HepG2 (cell line): ENCODE results near the gene ADGRG6. TPM values are rescaled to one million over a fixed set of nuclear protein-coding genes. Genes with fewer than 3 reads are reported as not detected.

Experiments
- CCAR2 ChIP-seq: fragments of 200-400 bp; formaldehyde crosslinking; optimal IDR thresholded peaks from 2 replicates; pipeline ENCODE3; 2018; ENCODE audit warnings: low read depth, mild to moderate bottlenecking, low read length, moderate library complexity
- DRAP1 ChIP-seq: IDR thresholded peaks from 2 replicates; pipeline ENCODE4 v1.6.1; 2016; ENCODE audit warnings: missing genetic modification reagents, missing compliant biosample characterization
- FOXO4 ChIP-seq: sonication (generic); formaldehyde crosslinking; conservative IDR thresholded peaks from 2 replicates; pipeline ENCODE4 v1.8.1; 2023; ENCODE audit warnings: missing genetic modification reagents
- HNRNPUL1 ChIP-seq: fragments of 200-400 bp; formaldehyde crosslinking; IDR thresholded peaks from 2 replicates; pipeline ENCODE4 v1.6.1; 2017; ENCODE audit warnings: low read depth, mild to moderate bottlenecking, low read length, moderate library complexity
- NFATC3 ChIP-seq: sonication (generic); formaldehyde crosslinking; IDR thresholded peaks from 2 replicates; pipeline ENCODE4 v1.5.1; 2020; ENCODE audit warnings: mild to moderate bottlenecking, missing genetic modification reagents
- PBX2 ChIP-seq: IDR thresholded peaks from 2 replicates; pipeline ENCODE4 v1.6.1; 2016; ENCODE audit warnings: control low read depth
- RBM22 ChIP-seq: fragments of 200-400 bp; formaldehyde crosslinking; optimal IDR thresholded peaks from 2 replicates; pipeline ENCODE3; 2017; ENCODE audit warnings: mild to moderate bottlenecking, low read length, moderate library complexity
- SALL1 ChIP-seq: sonication (generic); formaldehyde crosslinking; IDR thresholded peaks from 2 replicates; pipeline ENCODE4 v1.8.0; 2022; ENCODE audit warnings: mild to moderate bottlenecking, missing genetic modification reagents
- SNAPC4 ChIP-seq: sonication (generic); formaldehyde crosslinking; IDR thresholded peaks from 2 replicates; pipeline ENCODE4 v1.4.0; 2020; ENCODE audit warnings: mild to moderate bottlenecking, missing genetic modification reagents
- TAF1 ChIP-seq: sonication (generic); formaldehyde crosslinking; IDR thresholded peaks from 2 replicates; pipeline ENCODE4 v1.4.0; 2020; ENCODE audit warnings: missing genetic modification reagents
- ZBTB33 ChIP-seq: sonication (generic); formaldehyde crosslinking; IDR thresholded peaks from 2 replicates; pipeline ENCODE4 v1.4.0; 2020; ENCODE audit warnings: missing genetic modification reagents
- ZBTB49 ChIP-seq: sonication (generic); formaldehyde crosslinking; IDR thresholded peaks from 2 replicates; pipeline ENCODE4 v1.4.0; 2020; ENCODE audit warnings: missing genetic modification reagents, borderline replicate concordance
- ZNF326 ChIP-seq: sonication (generic); formaldehyde crosslinking; IDR thresholded peaks from 2 replicates; pipeline ENCODE4 v1.4.0; 2020; ENCODE audit warnings: missing genetic modification reagents, borderline replicate concordance
- ZNF616 ChIP-seq: sonication (generic); formaldehyde crosslinking; IDR thresholded peaks from 2 replicates; pipeline ENCODE4 v1.5.0; 2020; ENCODE audit warnings: low read depth, mild to moderate bottlenecking, missing genetic modification reagents
- ZNF703 ChIP-seq: sonication (generic); formaldehyde crosslinking; IDR thresholded peaks from 2 replicates; pipeline ENCODE4 v1.5.1; 2020; ENCODE audit warnings: missing genetic modification reagents, mild to moderate bottlenecking, moderate library complexity, borderline replicate concordance
- ZNF746 ChIP-seq: sonication (generic); formaldehyde crosslinking; IDR thresholded peaks from 2 replicates; pipeline ENCODE4 v1.8.0; 2022; ENCODE audit warnings: mild to moderate bottlenecking, missing genetic modification reagents
- ZNF773 ChIP-seq: sonication (generic); formaldehyde crosslinking; IDR thresholded peaks from 2 replicates; pipeline ENCODE4 v1.4.0; 2020; ENCODE audit warnings: missing genetic modification reagents, borderline replicate concordance
- polyA plus RNA-seq, 8 experiments: library from polyadenylated mRNA; depleted of rRNA in 3 of 8; stranded (reverse) in 7 of 8; unstranded in 1 of 8; fragments of >200 nt; fragmentation: Illumina TruSeq in 4 of 8; extraction: Trizol in 4 of 8; gene quantifications; 2 replicates each; pipeline versions ENCODE4 v1.2.1 to v1.2.3, GENCODE V29; 2011 to 2016; ENCODE audit warnings: low read depth in 4 of 8, missing spikeins in 1 of 8, mixed read lengths in 1 of 8; ENCODE audit not compliant: insufficient read depth in 1 of 8
- total RNA-seq, 5 experiments: library from RNA; depleted of rRNA; stranded (reverse); fragments of >200 nt; fragmentation: Illumina TruSeq; extraction: Trizol; gene quantifications; 2 replicates each; pipeline ENCODE4 v1.2.3, GENCODE V29; 2016; ENCODE audit warnings: low read depth in 1 of 5

ADGRG6 gene
- total and polyA plus RNA-seq, 2 of the 13 experiments (the other 11 are each of a cell fraction or from before 2014, with no cell fraction given), result 129 to 249 TPM

GRCh38 chr6:142331075-142331551 is 29.3 kb downstream of the ADGRG6 start (continued):
- no peak for TF ChIP-seq FOXO4 (CRISPR knock-in tag)
- no peak for TF ChIP-seq ZBTB33
- TF ChIP-seq CCAR2, result peak; percentile 71
- no peak for TF ChIP-seq ZNF326 (CRISPR knock-in tag)
- no peak for TF ChIP-seq NFATC3 (CRISPR knock-in tag)
- no peak for TF ChIP-seq SNAPC4 (CRISPR knock-in tag)
- no peak for TF ChIP-seq ZNF773 (CRISPR knock-in tag)
- peak; percentile 92 for TF ChIP-seq RBM22
- peak; percentile 67; the same call in 1 of the 2 replicates for TF ChIP-seq SALL1 (CRISPR knock-in tag)
- peak; percentile 81 for TF ChIP-seq DRAP1
- no peak for TF ChIP-seq ZNF616
- no peak for TF ChIP-seq TAF1 (CRISPR knock-in tag)
- TF ChIP-seq PBX2 (CRISPR knock-in tag), result no peak
- TF ChIP-seq HNRNPUL1, result no peak
- TF ChIP-seq ZNF703 (CRISPR knock-in tag), result no peak
- TF ChIP-seq ZNF746 (CRISPR knock-in tag), result no peak
- no peak for TF ChIP-seq ZBTB49 (CRISPR knock-in tag)
